ENCODE measurements around the gene CLIP2.

DNA sequence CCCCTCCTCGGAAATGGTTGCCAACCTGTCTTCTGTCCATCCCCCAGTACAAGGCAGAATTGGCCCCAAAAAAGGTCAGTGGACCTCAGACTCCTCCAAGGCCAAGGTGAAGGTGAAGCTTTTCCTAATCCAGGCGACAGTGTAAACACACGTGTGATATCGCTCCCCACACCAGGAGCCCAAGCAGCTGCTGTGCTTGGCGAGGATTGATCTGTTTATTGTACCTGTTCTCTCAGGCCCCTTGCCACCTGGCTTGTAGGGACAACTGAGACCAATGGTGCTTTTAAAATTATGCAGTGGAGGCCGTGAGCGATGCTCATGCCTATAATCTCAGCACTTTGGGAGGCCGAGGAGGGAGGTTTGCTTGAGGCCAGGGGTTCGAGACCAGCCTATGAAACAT is 98.4 kb downstream of the CLIP2 start:
- TF ChIP-seq, protein P1, sequence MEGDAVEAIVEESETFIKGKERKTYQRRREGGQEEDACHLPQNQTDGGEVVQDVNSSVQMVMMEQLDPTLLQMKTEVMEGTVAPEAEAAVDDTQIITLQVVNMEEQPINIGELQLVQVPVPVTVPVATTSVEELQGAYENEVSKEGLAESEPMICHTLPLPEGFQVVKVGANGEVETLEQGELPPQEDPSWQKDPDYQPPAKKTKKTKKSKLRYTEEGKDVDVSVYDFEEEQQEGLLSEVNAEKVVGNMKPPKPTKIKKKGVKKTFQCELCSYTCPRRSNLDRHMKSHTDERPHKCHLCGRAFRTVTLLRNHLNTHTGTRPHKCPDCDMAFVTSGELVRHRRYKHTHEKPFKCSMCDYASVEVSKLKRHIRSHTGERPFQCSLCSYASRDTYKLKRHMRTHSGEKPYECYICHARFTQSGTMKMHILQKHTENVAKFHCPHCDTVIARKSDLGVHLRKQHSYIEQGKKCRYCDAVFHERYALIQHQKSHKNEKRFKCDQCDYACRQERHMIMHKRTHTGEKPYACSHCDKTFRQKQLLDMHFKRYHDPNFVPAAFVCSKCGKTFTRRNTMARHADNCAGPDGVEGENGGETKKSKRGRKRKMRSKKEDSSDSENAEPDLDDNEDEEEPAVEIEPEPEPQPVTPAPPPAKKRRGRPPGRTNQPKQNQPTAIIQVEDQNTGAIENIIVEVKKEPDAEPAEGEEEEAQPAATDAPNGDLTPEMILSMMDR (IDR thresholded peaks at IDR 0.05), result no peak
- no peak for TF ChIP-seq POLR2A (IDR thresholded peaks at IDR 0.05)

All from sigmoid colon (tissue), 3 donors.